Measurements from ENCODE around the gene APOC3.
A peak's percentile ranks its signal among the peaks of the same experiment; 100 is the strongest.

Gene APOC3

GRCh38 chr11:116835042-116835772, 5.5 kb downstream of the APOC3 start:
- H2AFZ ChIP-seq (ENCODE audit: low read depth, low read length) = peak overlapping the region; percentile 73
- peak overlapping the region; percentile 81 for H3K4me3 ChIP-seq (ENCODE audit: low read length)
- H3K36me3 ChIP-seq (replicated peaks; ENCODE audit: low read depth, low read length) = no peaks in the 10 kb centered on the region
- H3K27ac ChIP-seq (ENCODE audit: low read length) = peak overlapping the region; percentile 20; the same call in 1 of the 2 replicates
- H3K4me1 ChIP-seq (ENCODE audit: low read length) = peaks cover 7% of the 10 kb centered on the region; the same call in 1 of the 2 replicates
- H3K27me3 ChIP-seq (ENCODE audit: low read depth, low read length) = no peaks in the 10 kb centered on the region
- no peaks in the 10 kb centered on the region for H3K9me3 ChIP-seq (ENCODE audit: insufficient read depth, low read length)
- peak overlapping the region; percentile 83 for H3K9ac ChIP-seq (ENCODE audit: low read length)
- H3K4me2 ChIP-seq (ENCODE audit: low read length) = peak overlapping the region; percentile 85
- H4K20me1 ChIP-seq (ENCODE audit: insufficient read depth, low read length) = no peaks in the 10 kb centered on the region
- H3K79me2 ChIP-seq (ENCODE audit: low read length) = no peaks in the 10 kb centered on the region
- TF ChIP-seq CTCF (IDR thresholded peaks at IDR 0.05; ENCODE audit: low read depth, low read length) = no peak
- no peak for TF ChIP-seq EZH2phosphoT487 (IDR thresholded peaks at IDR 0.05; ENCODE audit: low read depth)

- no peaks in the 10 kb centered on the region for H4K20me1 ChIP-seq (ENCODE audit: insufficient read depth, low read length)
- H3K4me3 ChIP-seq (ENCODE audit: low read length) = peak overlapping the region; percentile 81
- no peaks in the 10 kb centered on the region for H3K79me2 ChIP-seq (ENCODE audit: low read length)
- no peaks in the 10 kb centered on the region for H3K36me3 ChIP-seq (replicated peaks; ENCODE audit: low read depth, low read length)
- H3K9ac ChIP-seq (ENCODE audit: low read length) = peak overlapping the region; percentile 83
- TF ChIP-seq EZH2phosphoT487 (IDR thresholded peaks at IDR 0.05; ENCODE audit: low read depth) (no peak), CTCF (IDR thresholded peaks at IDR 0.05; ENCODE audit: low read depth, low read length) (peak; percentile 71)
- peak overlapping the region; percentile 85 for H3K4me2 ChIP-seq (ENCODE audit: low read length)
- H3K27ac ChIP-seq (ENCODE audit: low read length) = peak overlapping the region; percentile 20; the same call in 1 of the 2 replicates
- H3K9me3 ChIP-seq (ENCODE audit: insufficient read depth, low read length) = no peaks in the 10 kb centered on the region
- peak overlapping the region; percentile 73 for H2AFZ ChIP-seq (ENCODE audit: low read depth, low read length)
- no peaks in the 10 kb centered on the region for H3K27me3 ChIP-seq (ENCODE audit: low read depth, low read length)
- peaks cover 7% of the 10 kb centered on the region; the same call in 1 of the 2 replicates for H3K4me1 ChIP-seq (ENCODE audit: low read length)
Observed at GRCh38 chr11:116835791-116836631, 6.3 kb downstream of the APOC3 start.

- H3K9ac ChIP-seq (ENCODE audit: low read length) = no peak overlapping the region
- H3K9me3 ChIP-seq (ENCODE audit: insufficient read depth, low read length) = no peaks in the 10 kb centered on the region
- H3K4me3 ChIP-seq (ENCODE audit: low read length) = no peak overlapping the region
- no peak overlapping the region for H3K4me2 ChIP-seq (ENCODE audit: low read length)
- H3K36me3 ChIP-seq (replicated peaks; ENCODE audit: low read depth, low read length) = no peaks in the 10 kb centered on the region
- H2AFZ ChIP-seq (ENCODE audit: low read depth, low read length) = no peak overlapping the region
- H3K27ac ChIP-seq (ENCODE audit: low read length) = no peak overlapping the region
- no peaks in the 10 kb centered on the region for H4K20me1 ChIP-seq (ENCODE audit: insufficient read depth, low read length)
- no peak for TF ChIP-seq EZH2phosphoT487 (IDR thresholded peaks at IDR 0.05; ENCODE audit: low read depth)
- no peak for TF ChIP-seq CTCF (IDR thresholded peaks at IDR 0.05; ENCODE audit: low read depth, low read length)
- no peaks in the 10 kb centered on the region for H3K27me3 ChIP-seq (ENCODE audit: low read depth, low read length)
- H3K4me1 ChIP-seq (ENCODE audit: low read length) = peaks cover 7% of the 10 kb centered on the region; the same call in 1 of the 2 replicates
- H3K79me2 ChIP-seq (ENCODE audit: low read length) = no peaks in the 10 kb centered on the region
Observed at GRCh38 chr11:116836632-116836991, 6.9 kb downstream of the APOC3 start.
